Suprapubic skin (tissue), 3 donors: ENCODE data around the gene WDFY4.

Experiments
- POLR2A ChIP-seq, 2 donors: fragments of 450-650 bp; IDR thresholded peaks; one replicate each; pipeline ENCODE4 v1.6.1; 2017; ENCODE audit warnings: antibody characterized with exemption in 2 of 2, mild to moderate bottlenecking in 2 of 2, moderate library complexity in 2 of 2
- TF ChIP-seq, protein P1 (sequence below), 2 donors: fragments of 200-600 bp in 1 of 2; fragments of 450-650 bp in 1 of 2; sonication (generic) in 1 of 2; IDR thresholded peaks; one replicate each; pipeline ENCODE4 v1.5.1; 2016 to 2019; ENCODE audit warnings: antibody characterized with exemption in 2 of 2, mild to moderate bottlenecking in 1 of 2, moderate library complexity in 1 of 2

DNA sequence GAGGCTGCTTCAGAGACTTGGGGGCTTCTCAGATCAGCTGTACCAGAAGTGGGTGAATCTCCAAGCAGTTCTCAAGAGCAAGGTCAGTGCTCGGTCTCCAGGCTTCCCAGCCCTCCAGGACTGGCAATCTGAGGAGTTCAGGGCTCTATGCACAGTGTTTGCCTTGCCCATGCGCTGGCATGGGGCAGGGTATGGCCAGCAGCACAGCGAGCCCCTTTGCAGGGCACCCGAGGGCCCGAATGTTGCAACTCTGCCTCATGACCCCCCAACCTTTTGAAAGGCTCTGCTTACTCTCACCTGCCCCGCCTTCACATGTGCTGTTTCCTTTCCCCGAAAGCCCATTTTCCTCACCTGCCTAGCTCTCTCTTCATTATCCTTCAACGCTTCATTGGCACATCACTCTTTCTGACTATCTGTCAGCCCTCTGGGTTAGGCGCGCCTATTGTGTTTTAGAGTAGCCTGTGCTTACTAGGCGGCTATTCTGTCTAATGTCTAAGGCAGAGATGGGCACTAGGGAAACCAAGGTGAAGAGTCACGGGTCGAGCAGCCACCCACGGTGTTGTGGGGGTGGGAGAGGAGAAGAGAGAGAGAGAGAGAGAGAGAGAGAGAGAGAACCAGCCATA lies 83.6 kb downstream of the WDFY4 start:
- TF ChIP-seq, protein P1, sequence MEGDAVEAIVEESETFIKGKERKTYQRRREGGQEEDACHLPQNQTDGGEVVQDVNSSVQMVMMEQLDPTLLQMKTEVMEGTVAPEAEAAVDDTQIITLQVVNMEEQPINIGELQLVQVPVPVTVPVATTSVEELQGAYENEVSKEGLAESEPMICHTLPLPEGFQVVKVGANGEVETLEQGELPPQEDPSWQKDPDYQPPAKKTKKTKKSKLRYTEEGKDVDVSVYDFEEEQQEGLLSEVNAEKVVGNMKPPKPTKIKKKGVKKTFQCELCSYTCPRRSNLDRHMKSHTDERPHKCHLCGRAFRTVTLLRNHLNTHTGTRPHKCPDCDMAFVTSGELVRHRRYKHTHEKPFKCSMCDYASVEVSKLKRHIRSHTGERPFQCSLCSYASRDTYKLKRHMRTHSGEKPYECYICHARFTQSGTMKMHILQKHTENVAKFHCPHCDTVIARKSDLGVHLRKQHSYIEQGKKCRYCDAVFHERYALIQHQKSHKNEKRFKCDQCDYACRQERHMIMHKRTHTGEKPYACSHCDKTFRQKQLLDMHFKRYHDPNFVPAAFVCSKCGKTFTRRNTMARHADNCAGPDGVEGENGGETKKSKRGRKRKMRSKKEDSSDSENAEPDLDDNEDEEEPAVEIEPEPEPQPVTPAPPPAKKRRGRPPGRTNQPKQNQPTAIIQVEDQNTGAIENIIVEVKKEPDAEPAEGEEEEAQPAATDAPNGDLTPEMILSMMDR (IDR thresholded peaks at IDR 0.05): no peak
- TF ChIP-seq POLR2A (IDR thresholded peaks at IDR 0.05): no peak
